HEK293T (cell line): ENCODE measurements around the gene TCERG1L.

Experiments
- CTCF ChIA-PET: fragments of 350-600 bp; formaldehyde crosslinking; extraction: SDS; loops from one replicate; lab custom pipeline; 2021; ENCODE audit warnings: antibody characterized with exemption, inconsistent platforms; lab: Yijun Ruan, JAX
- POLR2A ChIA-PET: fragments of 350-600 bp; formaldehyde crosslinking; extraction: SDS; loops from one replicate; lab custom pipeline; 2020; ENCODE audit warnings: antibody characterized with exemption, inconsistent platforms; lab: Yijun Ruan, JAX
- DNase-seq: peaks from one replicate; pipeline ENCODE4 v3.0.0; 2012; ENCODE audit warnings: mixed read lengths; ENCODE audit errors: extremely low spot score
- ARNT ChIP-seq: fragments of 450-650 bp; IDR thresholded peaks from 2 replicates; pipeline ENCODE4 v1.6.1; 2017; ENCODE audit warnings: mild to moderate bottlenecking
- BHLHE40 ChIP-seq: fragments of 450-650 bp; IDR thresholded peaks from 2 replicates; pipeline ENCODE4 v1.6.1; 2016; ENCODE audit warnings: mild to moderate bottlenecking, moderate library complexity, borderline replicate concordance
- CTBP1 ChIP-seq: fragments of 450-650 bp; IDR thresholded peaks from 2 replicates; pipeline ENCODE4 v1.6.1; 2016; ENCODE audit warnings: borderline replicate concordance
- ELF4 ChIP-seq: fragments of 450-650 bp; IDR thresholded peaks from 2 replicates; pipeline ENCODE4 v1.6.1; 2017; ENCODE audit warnings: antibody characterized with exemption
- FOXA1 ChIP-seq: fragments of 450-650 bp; IDR thresholded peaks from 2 replicates; pipeline ENCODE4 v1.6.1; 2016; ENCODE audit warnings: mild to moderate bottlenecking
- FOXK2 ChIP-seq: fragments of 450-650 bp; IDR thresholded peaks from 2 replicates; pipeline ENCODE4 v1.6.1; 2016; ENCODE audit warnings: mild to moderate bottlenecking
- FOXM1 ChIP-seq: fragments of 450-650 bp; IDR thresholded peaks from 2 replicates; pipeline ENCODE4 v1.6.1; 2017; ENCODE audit warnings: mild to moderate bottlenecking, borderline replicate concordance
- HDGF ChIP-seq: fragments of 450-650 bp; IDR thresholded peaks from 2 replicates; pipeline ENCODE4 v1.6.1; 2017; ENCODE audit warnings: antibody characterized with exemption, borderline replicate concordance
- L3MBTL2 ChIP-seq: fragments of 450-650 bp; conservative IDR thresholded peaks from 2 replicates; pipeline ENCODE4 v1.6.1; 2016; ENCODE audit warnings: mild to moderate bottlenecking
- LEF1 ChIP-seq: fragments of 450-650 bp; IDR thresholded peaks from 2 replicates; pipeline ENCODE4 v1.6.1; 2017; ENCODE audit warnings: mild to moderate bottlenecking, borderline replicate concordance
- NFRKB ChIP-seq: fragments of 450-650 bp; IDR thresholded peaks from 2 replicates; pipeline ENCODE4 v1.6.1; 2016; ENCODE audit warnings: mild to moderate bottlenecking, moderate library complexity
- SP1 ChIP-seq: fragments of 450-650 bp; IDR thresholded peaks from 2 replicates; pipeline ENCODE4 v1.6.1; 2017
- SUZ12 ChIP-seq: fragments of 450-650 bp; IDR thresholded peaks from 2 replicates; pipeline ENCODE4 v1.6.1; 2016; ENCODE audit warnings: mild to moderate bottlenecking
- TARDBP ChIP-seq: fragments of 450-650 bp; IDR thresholded peaks from 2 replicates; pipeline ENCODE4 v1.6.1; 2016
- ZNF384 ChIP-seq: fragments of 450-650 bp; IDR thresholded peaks from 2 replicates; pipeline ENCODE4 v1.6.1; 2016
- TF ChIP-seq, protein P1 (sequence below): fragments of 450-650 bp; IDR thresholded peaks from 2 replicates; pipeline ENCODE4 v1.6.1; 2016

The TCERG1L gene

DNA sequence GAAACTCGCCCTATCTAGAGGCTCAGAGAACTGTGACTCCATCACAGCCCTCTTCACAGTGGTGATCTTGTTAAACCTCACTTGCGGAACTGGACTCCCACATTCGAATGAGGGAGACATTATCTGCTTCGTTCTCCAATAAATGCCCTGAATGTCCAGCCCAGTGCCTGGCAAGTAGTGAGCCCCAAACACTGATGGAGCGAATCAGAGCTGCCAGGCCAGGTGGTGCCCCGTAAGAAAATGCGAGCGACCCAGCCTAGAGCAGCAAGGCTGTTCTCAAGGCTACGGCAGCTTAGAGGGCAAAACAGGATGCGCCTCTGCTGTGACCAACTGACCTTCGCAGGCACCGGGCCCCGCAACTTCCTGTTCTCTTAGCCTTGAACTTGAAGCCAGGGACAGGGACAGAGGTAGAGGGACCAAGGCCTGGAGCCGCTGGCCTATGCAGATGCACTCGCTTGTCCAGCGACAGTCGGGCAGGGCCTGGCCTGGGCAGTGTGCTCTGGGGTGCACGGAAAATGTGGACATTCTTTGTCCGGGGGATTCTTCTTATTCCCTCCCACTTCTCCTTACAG, 217.6 kb downstream of the TCERG1L start:
- TF ChIP-seq LEF1 = no peak
- TF ChIP-seq L3MBTL2 = no peak
- no peak for TF ChIP-seq SP1
- CTCF ChIA-PET = no interaction called here
- POLR2A ChIA-PET = no interaction called here
- no peak for DNase-seq

DNA sequence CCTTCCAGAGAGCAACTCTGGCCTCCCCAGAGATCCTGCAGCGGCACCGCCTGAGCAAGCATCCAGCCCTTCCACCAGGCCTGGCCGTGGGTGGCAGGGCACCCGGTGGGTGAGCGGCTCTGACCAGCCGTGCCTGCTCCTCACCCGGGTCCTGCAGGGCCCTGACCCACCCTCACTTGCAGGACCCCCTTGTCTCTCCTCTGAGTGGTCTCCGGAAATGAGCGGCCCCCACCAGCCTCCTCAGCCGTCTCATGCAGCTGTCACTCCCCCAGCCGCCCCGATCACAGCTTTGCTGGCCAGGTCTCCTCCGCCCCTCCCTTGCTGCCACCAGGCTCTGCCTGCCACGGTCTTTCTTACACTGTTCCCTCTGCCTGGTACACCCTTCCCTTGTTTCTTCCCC, 218.2 kb downstream of the TCERG1L start:
- CTCF ChIA-PET = no interaction called here
- TF ChIP-seq SP1 (no peak), SUZ12 (no peak), ZNF384 (no peak), TARDBP (no peak), NFRKB (no peak), LEF1 (no peak), L3MBTL2 (no peak), HDGF (no peak), ARNT (no peak), FOXK2 (no peak), BHLHE40 (no peak), CTBP1 (no peak), FOXM1 (no peak), ELF4 (no peak)
- POLR2A ChIA-PET = no interaction called here
- no peak for DNase-seq

DNA sequence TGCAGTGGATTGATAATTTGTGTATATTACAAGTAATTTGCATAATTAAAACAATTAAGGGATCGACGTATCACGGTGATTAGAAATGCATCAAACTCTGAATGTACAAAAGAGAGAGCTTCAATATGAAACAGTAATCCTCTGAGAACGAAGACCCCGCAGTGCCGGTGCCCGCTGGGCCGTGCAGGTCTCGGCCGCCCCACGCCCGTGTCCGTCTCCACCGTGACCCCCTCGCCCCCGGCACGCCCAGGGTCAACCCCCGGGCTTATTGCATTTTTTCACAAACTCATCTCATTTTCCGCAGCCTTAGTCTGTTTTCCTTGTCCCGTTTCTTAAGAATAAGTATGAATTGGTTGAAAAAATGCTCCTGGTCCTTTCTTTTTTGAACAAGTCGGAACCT, 218.6 kb downstream of the TCERG1L start:
- POLR2A ChIA-PET = no interaction called here
- CTCF ChIA-PET = no interaction called here
- TF ChIP-seq SP1 (no peak), ZNF384 (no peak), TARDBP (no peak)
- TF ChIP-seq, protein P1, sequence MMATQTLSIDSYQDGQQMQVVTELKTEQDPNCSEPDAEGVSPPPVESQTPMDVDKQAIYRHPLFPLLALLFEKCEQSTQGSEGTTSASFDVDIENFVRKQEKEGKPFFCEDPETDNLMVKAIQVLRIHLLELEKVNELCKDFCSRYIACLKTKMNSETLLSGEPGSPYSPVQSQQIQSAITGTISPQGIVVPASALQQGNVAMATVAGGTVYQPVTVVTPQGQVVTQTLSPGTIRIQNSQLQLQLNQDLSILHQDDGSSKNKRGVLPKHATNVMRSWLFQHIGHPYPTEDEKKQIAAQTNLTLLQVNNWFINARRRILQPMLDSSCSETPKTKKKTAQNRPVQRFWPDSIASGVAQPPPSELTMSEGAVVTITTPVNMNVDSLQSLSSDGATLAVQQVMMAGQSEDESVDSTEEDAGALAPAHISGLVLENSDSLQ = no peak
- DNase-seq = no peak

DNA sequence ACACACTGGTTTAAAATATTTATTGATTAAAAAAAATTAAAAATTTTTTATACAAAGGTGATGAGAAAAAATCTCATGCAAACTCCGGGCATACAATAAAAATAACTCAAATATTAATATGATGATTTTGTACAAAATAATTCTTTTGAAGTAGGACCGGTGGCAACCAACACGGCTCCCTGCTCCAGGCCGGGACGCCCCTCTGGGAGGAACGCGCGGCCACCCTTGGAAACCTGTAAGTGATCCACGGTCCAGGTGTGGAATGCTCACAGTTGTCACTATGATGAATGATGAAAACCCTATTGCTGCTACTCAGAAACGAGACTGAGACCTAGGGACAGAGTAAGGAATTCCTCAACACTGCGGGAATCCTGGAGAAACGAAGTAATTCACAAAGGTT, 219.1 kb downstream of the TCERG1L start:
- TF ChIP-seq ARNT = no peak
- no peak for TF ChIP-seq FOXM1
- no peak for TF ChIP-seq FOXA1
- TF ChIP-seq L3MBTL2 = no peak
- no peak for TF ChIP-seq HDGF
- no peak for TF ChIP-seq BHLHE40
- TF ChIP-seq SP1 = no peak
- no peak for TF ChIP-seq TARDBP
- DNase-seq = no peak
- CTCF ChIA-PET = no interaction called here
- POLR2A ChIA-PET = no interaction called here

DNA sequence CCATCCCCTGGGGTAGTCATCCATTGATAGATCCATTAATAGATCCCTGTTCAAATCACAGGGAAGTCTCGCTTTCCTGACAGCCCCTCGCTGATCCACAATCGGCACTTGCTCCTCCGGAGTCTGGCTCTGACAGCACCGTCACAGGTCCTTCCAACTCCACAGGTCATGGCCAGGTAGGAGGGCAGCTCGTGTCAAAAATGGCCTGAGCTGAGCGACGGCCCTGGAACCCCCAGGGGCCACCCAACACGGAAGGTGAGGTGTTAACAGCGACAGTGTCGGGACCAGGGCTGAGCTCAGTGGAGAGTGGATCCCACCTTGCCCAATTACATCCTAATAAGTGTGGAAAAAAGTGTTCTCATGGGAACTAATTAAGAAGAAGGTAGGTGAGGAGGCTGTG, 219.8 kb downstream of the TCERG1L start:
- DNase-seq = no peak
- POLR2A ChIA-PET = no interaction called here
- CTCF ChIA-PET = no interaction called here
- no peak for TF ChIP-seq HDGF
- TF ChIP-seq NFRKB = no peak
- no peak for TF ChIP-seq ZNF384
- TF ChIP-seq FOXM1 = no peak
- no peak for TF ChIP-seq SUZ12
- TF ChIP-seq FOXA1 = no peak

DNA sequence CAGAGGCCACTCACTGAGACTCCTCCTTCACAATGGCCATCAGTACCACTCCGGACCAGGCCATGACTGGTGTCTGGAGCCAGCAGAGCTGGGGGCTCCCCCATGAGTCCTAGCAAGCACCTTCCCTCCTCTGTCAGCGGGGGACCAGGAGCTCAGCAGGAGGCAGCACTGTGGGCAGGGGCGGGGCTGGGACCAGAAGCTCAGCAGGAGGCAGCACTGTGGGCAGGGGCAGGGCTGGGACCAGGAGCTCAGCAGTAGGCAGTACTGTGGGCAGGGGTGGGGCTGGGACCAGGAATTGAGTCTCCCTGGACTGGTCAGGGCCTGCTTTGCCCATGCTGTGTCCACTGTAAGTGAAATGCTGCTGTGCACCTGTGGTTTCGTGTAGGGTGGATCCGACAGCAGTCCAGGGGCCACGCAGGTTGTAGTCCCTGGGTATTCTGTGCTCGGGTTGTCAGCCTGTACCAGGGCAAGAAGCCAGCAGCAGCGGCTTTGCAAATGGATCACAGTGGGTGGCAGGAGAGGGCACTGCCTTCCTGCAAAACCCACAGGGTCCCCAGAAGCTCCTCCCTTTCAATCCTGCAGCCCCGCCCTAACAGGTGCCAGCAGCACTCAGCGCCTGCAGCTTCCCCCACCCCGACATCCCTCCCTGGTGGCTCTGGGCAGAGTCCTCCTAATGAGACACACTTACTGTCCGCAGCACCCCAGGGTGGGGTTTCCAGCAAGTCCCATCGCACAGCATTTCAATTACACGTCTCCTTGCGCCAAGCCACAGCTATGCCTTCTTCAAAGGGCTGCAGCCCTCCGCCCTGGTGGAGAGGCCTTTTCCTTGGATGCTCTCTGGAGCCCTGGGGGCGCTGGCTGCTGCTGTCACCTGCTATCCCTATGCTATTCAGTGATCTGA, 220.5 kb downstream of the TCERG1L start:
- TF ChIP-seq BHLHE40 = no peak
- no peak for TF ChIP-seq FOXM1
- no peak for TF ChIP-seq FOXK2
- no peak for TF ChIP-seq TARDBP
- no peak for TF ChIP-seq NFRKB
- CTCF ChIA-PET = no interaction called here
- POLR2A ChIA-PET = no interaction called here
- DNase-seq = no peak

DNA sequence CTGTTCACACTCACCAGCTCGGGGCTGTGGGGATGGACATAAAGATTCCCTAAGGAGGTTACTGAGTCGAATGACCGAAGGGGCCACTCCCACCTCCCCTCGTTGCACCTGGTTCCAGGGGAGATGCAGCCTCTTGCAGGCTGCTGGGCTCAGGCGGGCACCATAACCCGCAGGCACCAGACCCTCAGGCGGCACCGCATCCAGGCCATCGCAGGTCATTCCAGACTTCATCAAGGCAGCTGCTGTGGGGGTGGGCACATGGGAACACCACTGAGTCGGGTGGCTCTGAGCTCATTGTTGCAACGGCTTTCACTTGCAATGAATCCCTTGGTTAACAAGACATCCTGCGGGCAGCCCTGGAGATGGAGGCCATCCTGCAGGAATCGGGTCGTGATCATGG, 221.7 kb downstream of the TCERG1L start:
- CTCF ChIA-PET = no interaction called here
- POLR2A ChIA-PET = no interaction called here
- TF ChIP-seq CTBP1 (no peak), SUZ12 (no peak), ELF4 (no peak), L3MBTL2 (no peak), BHLHE40 (no peak), FOXM1 (no peak), HDGF (no peak)
- TF ChIP-seq, protein P1 = no peak
- DNase-seq = no peak
